NCI-H1092 (cell line): Measurements from ENCODE around the gene SIGMAR1.

Experiments used
- DNase-seq: peaks from one replicate; lab custom pipeline; 2025; lab: John Stamatoyannopoulos, UW

Gene SIGMAR1

GRCh38 chr9:34630402-34631154 is 7.0 kb downstream of the SIGMAR1 start:
- no peak for DNase-seq

- DNase-seq, result no peak
Measured at GRCh38 chr9:34629491-34629808, 8.1 kb downstream of the SIGMAR1 start.

DNA sequence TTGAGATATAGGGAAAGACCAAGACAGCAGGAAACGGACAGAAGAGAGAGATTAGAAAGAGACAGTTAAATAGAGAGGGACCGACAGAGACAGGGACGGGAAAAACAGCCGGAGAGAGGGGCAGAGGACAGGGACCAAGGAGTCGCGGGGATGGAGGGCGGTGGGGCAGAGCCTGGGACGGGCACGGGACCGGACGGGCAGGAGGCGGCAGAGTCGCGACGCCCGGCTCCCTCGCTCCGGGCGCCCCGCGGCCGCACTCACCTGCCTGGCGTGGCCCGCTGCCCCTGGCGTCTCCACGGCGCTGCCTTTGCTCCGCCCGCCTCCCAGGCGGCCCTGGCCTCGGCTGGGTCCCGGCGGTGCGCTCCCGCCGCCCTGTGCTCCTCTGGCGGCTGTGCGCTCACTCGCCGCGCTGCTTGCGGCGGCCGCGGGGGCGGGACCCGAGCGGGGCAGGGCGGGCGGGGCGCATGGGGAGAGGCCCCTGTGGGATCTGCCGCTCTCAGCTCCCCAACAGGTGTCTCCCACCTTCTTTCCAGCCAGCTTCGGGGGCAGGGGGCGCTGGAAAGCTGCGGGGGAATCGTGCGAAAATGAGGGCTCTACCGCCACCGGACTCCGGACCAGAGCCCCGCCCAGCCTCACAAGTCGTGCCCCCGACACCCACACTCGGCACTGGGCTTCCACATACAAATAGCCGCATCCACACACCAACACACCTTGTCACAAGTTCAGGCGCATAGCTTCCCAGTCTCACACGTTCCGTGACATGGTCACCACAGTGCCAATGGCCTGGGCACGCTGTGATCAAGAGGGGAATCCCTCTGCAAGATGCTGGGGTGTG is 8.7 kb downstream of the SIGMAR1 start, which contains the start of gene ARID3C:
Gene ARID3C, minus strand, starts transcription at position 411 of the 835 bp plus-strand sequence. CDS start 1,052 bp downstream, outside the sequence.
- peak; percentile 40 for DNase-seq

DNA sequence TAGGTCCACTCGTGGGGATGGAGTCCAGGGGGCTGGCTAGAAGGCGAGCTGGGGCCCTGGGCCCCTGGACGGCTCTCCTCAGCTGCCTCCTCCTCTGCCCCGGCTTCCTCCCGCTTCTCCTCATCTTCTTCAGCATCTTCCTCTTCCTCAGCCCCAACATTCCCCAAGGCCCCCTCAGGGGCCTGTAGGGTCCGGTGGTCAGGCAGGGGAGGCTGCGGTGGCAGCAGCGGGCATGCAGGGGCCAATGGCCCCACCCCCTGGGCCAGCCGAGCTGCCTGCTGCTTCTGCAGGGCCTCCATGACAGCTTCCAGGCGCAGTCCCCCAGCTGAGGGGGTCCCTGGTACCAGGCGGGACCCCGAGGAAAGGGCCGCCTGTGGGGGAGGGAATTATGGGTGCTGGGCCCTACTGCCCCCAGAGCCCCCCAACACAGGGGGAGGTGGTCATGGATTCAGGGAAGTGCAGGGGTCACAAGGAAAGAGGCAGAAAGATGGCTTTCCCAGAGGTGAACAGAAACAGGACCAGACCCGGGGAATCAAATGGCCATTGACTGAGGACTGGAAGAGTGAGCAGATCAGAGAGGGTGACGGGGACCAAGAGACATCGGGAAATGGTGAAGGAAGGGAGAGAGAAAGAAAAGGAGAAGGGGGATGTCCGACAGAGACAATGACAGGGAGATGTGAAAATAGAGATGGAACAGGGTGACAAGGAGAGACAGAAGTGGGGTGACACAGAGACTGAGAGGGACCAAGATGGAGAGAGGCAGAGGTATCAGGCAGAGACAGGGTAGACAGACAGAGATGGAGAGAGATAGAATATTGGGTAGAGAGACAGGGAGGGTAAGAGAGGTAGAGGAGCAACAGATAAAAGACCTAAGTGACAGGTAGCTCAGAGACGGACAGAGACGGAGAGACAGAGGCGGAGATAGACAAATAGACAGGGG is 9.6 kb downstream of the SIGMAR1 start:
- DNase-seq, result no peak

- DNase-seq, result no peak
Measured at GRCh38 chr9:34625186-34625486, 12.5 kb downstream of the SIGMAR1 start.

GRCh38 chr9:34624475-34625185 is 13.0 kb downstream of the SIGMAR1 start:
- DNase-seq, result no peak

GRCh38 chr9:34623374-34624235 is 14.0 kb downstream of the SIGMAR1 start:
- no peak for DNase-seq

DNA sequence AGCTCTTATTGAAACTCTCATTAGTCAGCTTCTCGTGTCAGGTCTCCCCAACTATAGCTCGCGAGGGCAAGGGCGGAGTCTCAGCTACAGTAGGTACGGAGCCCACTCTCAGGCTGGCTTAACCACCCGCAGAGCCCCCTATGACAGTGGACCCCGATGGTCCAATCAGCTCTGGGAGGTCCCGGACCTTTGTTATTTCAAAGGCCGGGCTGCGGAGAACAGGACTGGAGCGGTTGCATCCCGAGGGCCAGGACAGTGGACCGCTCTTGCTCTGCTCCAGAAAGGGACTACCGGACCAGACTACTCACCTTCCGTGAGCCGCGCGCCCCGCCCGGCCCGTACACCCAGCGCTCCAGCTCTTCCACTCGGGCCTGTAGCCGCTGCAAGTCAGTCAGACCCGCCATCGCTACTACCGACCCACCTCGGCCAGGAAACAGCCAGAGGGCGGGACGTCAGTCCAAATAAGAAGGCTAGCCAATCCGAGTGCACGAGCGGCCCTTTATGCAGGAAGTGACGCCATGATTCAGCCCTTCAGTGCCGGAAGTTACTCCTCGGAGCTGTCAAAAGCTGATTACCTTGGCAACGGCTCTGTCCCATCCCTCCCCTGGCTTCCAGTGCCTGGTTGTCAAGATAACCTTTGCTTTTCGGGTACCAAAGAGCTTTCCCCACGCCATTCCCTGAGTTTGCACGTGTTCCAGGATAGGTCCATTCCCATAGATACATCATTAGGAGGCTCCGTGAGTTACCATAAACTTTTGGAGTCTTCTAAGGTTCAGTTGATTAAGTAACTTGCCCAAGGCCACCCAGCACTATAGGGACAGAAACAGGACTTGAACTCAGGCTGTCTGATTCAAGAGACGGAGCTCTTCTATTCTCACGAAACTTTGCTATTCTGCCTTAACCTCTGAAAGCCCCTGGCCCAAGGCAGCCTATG is 17.3 kb downstream of the SIGMAR1 start, which contains the start of gene DCTN3:
Gene DCTN3, minus strand, starts transcription at position 435 of the 934 bp plus-strand sequence. Its CDS starts 31 bp downstream, at position 404.
- peak; percentile 97 for DNase-seq

- DNase-seq, result no peak
Measured at GRCh38 chr9:34615132-34615531, 22.5 kb downstream of the SIGMAR1 start.

DNA sequence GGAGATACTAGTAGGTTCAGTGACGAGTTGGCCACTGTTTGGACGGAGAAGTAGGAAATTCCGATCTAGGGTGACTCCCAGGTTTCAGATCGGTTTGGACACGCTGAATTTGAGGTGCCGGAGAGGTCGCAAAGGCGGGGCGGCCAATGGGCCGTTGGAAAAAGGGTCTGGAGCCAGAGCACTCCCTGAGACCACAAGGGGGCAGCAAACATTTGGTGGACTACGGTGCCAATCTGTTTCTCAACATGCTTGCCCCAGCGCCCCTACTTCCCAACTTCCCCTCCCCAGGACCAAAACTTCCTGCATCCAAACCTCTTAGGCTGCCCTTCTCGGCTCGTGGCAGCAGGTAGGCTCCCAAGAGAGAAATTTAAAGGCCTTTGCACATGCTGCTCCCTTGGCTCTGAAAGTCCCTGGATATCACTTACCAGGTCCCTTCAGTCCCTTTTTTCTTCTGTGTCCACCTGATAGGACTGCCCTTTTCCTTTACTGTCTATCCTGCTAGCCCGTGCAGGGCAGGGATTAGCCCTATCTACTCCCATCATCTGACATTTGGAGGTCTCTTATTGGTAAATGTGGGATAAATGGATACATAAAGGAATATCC is 24.7 kb downstream of the SIGMAR1 start:
- peak; percentile 90 for DNase-seq

DNA sequence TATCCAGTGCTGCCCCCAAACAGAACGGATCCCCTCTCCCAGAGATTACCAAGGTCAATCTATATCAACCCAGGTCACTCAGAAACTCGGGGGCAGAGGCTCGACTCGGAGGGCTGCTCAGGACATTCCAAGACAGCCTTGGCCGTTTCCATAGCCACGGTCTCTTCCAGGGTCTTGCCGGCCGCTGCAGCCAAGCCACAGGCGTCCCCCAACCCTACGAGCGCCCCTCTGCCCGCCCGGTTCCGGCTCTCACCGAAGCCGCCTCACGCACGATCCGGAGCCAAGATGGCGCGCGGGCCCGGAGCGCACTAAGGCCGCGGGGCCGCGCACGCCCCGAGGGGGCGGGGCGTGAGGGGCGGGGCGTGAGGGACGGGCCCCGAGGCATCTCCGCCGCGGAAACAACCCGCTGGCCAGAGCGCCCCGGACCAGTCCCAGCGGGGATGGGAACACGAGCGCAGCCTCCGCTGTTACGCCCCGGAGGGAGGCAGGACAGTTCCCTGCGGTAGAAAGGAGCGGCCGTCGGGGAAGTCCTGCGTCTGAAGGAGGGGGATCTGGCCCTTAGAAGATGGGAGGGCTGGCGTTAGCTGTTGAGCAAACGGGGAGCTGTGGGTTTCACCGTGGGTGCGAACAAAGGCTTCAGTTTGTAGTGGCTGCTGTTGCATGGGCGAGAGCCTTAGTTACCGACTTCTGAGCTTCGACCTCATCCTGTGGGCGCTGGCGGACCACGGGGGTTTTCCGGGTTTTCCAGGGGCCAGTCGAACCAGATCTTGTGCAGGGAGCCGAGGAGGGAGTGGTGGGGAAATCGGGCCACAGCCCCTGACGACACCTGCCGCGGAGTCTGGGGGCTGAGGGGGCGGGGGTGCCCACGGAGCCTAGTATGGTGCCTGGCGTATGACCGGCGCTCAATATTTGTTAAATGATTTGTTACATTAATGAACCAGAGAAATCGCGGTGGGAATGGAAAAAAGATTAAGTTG is 25.5 kb downstream of the SIGMAR1 start, which contains the start of gene RPP25L:
Gene RPP25L, minus strand, starts transcription at position 287 of the 977 bp plus-strand sequence. CDS start 801 bp downstream, outside the sequence.
- peak; percentile 78 for DNase-seq

DNA sequence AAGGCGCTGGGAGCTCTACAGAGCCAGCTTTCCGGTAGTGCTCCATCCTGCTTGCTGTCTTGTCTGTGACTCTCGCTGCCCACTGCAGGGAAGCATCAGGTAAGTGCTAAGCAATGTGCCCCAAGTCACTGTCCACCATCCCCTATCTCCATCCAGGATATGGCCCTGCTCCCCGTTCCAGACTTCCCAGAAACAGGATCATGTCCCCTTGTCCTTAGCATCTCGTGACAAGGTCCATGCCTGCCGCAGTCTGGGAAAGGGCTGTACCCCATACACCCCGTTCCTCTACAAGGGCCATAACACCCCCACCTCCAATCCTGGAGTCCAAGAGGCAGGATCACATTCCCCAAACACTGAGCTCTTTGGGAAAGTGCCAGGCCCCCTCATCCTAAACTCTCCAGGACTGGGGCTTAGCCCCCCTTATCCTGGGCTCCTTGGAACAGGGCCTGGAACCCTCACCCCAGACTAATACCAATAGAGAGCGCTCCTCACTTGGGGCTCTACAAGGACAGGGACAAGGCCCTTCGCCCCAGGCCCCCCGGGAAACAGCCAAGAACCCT is 26.3 kb downstream of the SIGMAR1 start:
- no peak for DNase-seq

DNA sequence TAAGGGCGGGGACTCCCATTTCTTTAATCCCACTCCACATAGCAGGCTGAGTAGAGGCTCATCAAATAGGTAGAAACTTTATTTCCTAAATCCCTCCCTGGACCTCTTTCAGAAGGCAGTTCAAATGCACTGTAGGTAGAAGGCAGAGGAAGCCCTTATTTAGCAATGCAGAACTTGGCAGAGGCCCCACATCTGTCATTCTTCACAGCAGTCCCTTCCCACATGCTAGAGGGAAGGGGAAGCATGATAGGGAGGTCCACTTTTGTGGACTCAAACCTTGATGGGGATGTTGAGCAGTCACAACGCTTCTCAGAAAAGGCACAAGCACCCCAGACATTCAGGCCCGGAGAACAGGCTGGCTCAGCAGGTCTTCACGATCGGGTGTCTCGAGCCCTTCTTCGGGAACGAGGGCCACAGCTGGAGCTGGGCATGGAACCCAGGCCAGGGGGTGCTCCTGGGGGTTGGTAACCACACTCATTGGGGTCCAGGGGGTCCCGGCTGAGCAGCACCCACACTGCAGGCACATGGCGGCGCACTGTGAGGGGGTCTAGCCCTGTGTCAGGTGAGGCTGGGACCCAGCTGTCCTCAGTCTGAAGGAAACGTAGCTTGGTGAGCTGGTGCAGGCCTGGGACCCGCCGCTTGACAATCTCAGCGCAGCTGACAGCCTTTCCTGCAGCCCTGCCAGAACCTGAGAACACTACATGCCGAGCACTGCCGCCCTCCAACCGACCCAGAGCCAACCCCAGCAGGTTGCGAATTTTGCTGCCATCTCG is 27.0 kb downstream of the SIGMAR1 start:
- DNase-seq, result no peak

- no peak for DNase-seq
Measured at GRCh38 chr9:34607331-34607730, 30.3 kb downstream of the SIGMAR1 start.

DNA sequence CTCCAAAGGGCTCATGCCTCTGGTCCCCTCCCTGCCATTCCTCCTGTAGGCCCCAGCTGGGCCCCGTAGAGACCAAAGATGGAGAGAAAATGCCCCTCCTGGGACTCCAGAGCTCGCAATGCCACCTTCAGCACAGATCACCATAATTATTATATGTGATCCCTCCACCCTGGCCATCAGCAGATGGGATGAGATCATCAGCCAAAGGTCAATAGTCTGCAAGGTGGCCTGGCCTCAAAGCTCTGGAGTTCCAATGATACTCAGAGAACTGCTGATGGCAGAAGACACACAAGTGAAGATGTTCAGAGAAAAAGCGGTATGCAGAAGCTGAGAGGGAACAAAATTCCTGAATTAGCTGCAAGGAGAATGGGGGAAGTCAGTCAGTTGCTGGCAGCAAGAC is 30.7 kb downstream of the SIGMAR1 start:
- no peak for DNase-seq

DNA sequence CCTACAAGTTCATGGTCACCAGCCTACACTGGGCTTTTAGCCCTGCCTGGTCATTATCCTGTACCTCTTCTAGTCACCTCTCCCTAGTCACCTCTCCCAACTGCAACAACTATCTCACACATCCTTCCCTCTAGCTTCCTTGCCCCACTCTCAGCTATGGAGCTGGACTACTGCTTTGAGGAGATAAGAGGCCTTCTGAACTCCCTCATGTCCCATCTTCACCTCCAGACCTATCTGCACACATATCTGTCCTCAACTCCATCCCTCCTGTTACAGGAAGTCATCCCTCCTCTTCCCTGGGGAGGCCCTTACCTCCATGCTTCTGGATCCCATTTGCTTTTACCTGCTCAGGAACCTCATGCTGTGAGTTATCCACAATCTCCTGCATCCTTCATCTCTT is 31.4 kb downstream of the SIGMAR1 start:
- DNase-seq, result no peak
